ENCODE measurements around the gene RHBDD2. TPM values are rescaled to one million over a fixed set of nuclear protein-coding genes. Genes with fewer than 3 reads are reported as not detected.
A peak's percentile ranks its signal among the peaks of the same experiment; 100 is the strongest.

RHBDD2 gene
- total and polyA plus RNA-seq, 2 donors (not counting 1 experiment from before 2014, with no cell fraction given): 31.6 to 44.3 TPM

- Histone ChIP-seq H3K4me2 (replicated peaks; ENCODE audit: low read depth, low read length, poor library complexity, severe bottlenecking) (peak overlapping the region; percentile 40), H3K36me3 (replicated peaks in 1 of 2; ENCODE audit: control extremely low read depth in 1 of 2, control insufficient read depth in 1 of 2, extremely low read depth in 1 of 2, insufficient read depth in 2 of 2, low read length in 1 of 2) (no peaks in the 10 kb centered on the region), H4K20me1 (ENCODE audit: control insufficient read depth, insufficient read depth, low read length, poor library complexity, severe bottlenecking) (peaks cover 26% of the 10 kb centered on the region), H2AFZ (ENCODE audit: insufficient read depth, low read depth, low read length, poor library complexity, severe bottlenecking) (no peak overlapping the region), H3K9ac (ENCODE audit: low read length) (no peak overlapping the region), H3K27me3 (replicated peaks in 1 of 4; ENCODE audit: control extremely low read depth in 1 of 4, control insufficient read depth in 3 of 4, insufficient read depth in 4 of 4, low read length in 3 of 4) (no peaks in the 10 kb centered on the region), H3K4me1 (ENCODE audit: control insufficient read depth in 2 of 2, insufficient read depth in 2 of 2, low read length in 2 of 2) (peaks cover 8 to 11% of the 10 kb centered on the region in 2 donors), H3K4me3 (ENCODE audit: control extremely low read depth in 1 of 5, extremely low read depth in 1 of 5, insufficient read depth in 1 of 5, low read depth in 2 of 5, low read length in 4 of 5) (no peak overlapping the region), H3K27ac (ENCODE audit: low read length in 2 of 2) (peak overlapping the region in 1 of 2 donors; percentile 30), H3K79me2 (ENCODE audit: control insufficient read depth, insufficient read depth, low read length) (peaks cover 52% of the 10 kb centered on the region), H3K9me3 (ENCODE audit: control extremely low read depth in 1 of 3, control insufficient read depth in 2 of 3, insufficient read depth in 1 of 3, low read length in 2 of 3) (peaks cover 0 to 2% (median 0%) of the 10 kb centered on the region in 3 donors)
- WGBS (ENCODE audit: insufficient coverage): 0% methylated on average over 2 of the region's 4 CpGs
- Mint-ChIP-seq H3K27ac (peak overlapping the region; percentile 53), H3K4me3 (no peak overlapping the region), H3K27me3 (no peaks in the 10 kb centered on the region), H3K4me1 (peaks cover 17% of the 10 kb centered on the region), H3K9me3 (ENCODE audit: insufficient read depth) (no peaks in the 10 kb centered on the region)
- intact Hi-C loops (cut with micrococcal nuclease): no loop called here
- CTCF ChIA-PET: no interaction called here
- POLR2A ChIA-PET: no interaction called here
- peak; percentile 20 for DNase-seq
- TF ChIP-seq CTCF (IDR thresholded peaks at IDR 0.05): no peak
- no peak for TF ChIP-seq EZH2 (IDR thresholded peaks at IDR 0.05; ENCODE audit: borderline replicate concordance, insufficient read depth, low read depth, low read length, poor library complexity, severe bottlenecking)
- ATAC-seq (ENCODE audit: low read depth): peak; percentile 54
Measured at GRCh38 chr7:75928568-75928914, 49.7 kb downstream of the RHBDD2 start.

GRCh38 chr7:75931680-75932079 is 52.8 kb downstream of the RHBDD2 start:
- no peak overlapping the region for H3K27ac ChIP-seq (ENCODE audit: low read length in 2 of 2)
- ATAC-seq (ENCODE audit: low read depth) (no peak), DNase-seq (no peak)
- 88% methylated on average over 3 of the region's 5 CpGs for WGBS (ENCODE audit: insufficient coverage)
- H3K4me3 ChIP-seq (ENCODE audit: control extremely low read depth in 1 of 5, extremely low read depth in 1 of 5, insufficient read depth in 1 of 5, low read depth in 2 of 5, low read length in 4 of 5): no peak overlapping the region
- peaks cover 7 to 8% of the 10 kb centered on the region in 2 donors for H3K4me1 ChIP-seq (ENCODE audit: control insufficient read depth in 2 of 2, insufficient read depth in 2 of 2, low read length in 2 of 2)
- H3K4me2 ChIP-seq (replicated peaks; ENCODE audit: low read depth, low read length, poor library complexity, severe bottlenecking): no peak overlapping the region
- CTCF ChIA-PET: interaction anchor here (0.6 kb wide), 1 partner anchor 390 kb away, joined by 3 read pairs; no protein-coding TSS in a partner anchor
- Mint-ChIP-seq H3K27ac (no peak overlapping the region), H3K27me3 (no peaks in the 10 kb centered on the region), H3K9me3 (ENCODE audit: insufficient read depth) (no peaks in the 10 kb centered on the region), H3K4me1 (peaks cover 11% of the 10 kb centered on the region), H3K4me3 (no peak overlapping the region)
- TF ChIP-seq CTCF (IDR thresholded peaks at IDR 0.05) (no peak), EZH2 (IDR thresholded peaks at IDR 0.05; ENCODE audit: borderline replicate concordance, insufficient read depth, low read depth, low read length, poor library complexity, severe bottlenecking) (no peak)
- H3K79me2 ChIP-seq (ENCODE audit: control insufficient read depth, insufficient read depth, low read length): peaks cover 59% of the 10 kb centered on the region
- no peaks in the 10 kb centered on the region for H3K36me3 ChIP-seq (replicated peaks in 1 of 2; ENCODE audit: control extremely low read depth in 1 of 2, control insufficient read depth in 1 of 2, extremely low read depth in 1 of 2, insufficient read depth in 2 of 2, low read length in 1 of 2)
- peaks cover 0 to 11% (median 0%) of the 10 kb centered on the region in 3 donors for H3K9me3 ChIP-seq (ENCODE audit: control extremely low read depth in 1 of 3, control insufficient read depth in 2 of 3, insufficient read depth in 1 of 3, low read length in 2 of 3)
- POLR2A ChIA-PET: no interaction called here
- H3K27me3 ChIP-seq (replicated peaks in 1 of 4; ENCODE audit: control extremely low read depth in 1 of 4, control insufficient read depth in 3 of 4, insufficient read depth in 4 of 4, low read length in 3 of 4): no peaks in the 10 kb centered on the region
- no peak overlapping the region for H3K9ac ChIP-seq (ENCODE audit: low read length)
- peaks cover 10% of the 10 kb centered on the region for H4K20me1 ChIP-seq (ENCODE audit: control insufficient read depth, insufficient read depth, low read length, poor library complexity, severe bottlenecking)
- intact Hi-C loops (cut with micrococcal nuclease): no loop called here
- no peak overlapping the region for H2AFZ ChIP-seq (ENCODE audit: insufficient read depth, low read depth, low read length, poor library complexity, severe bottlenecking)
